ENCODE data around the gene VSIR.

Gene VSIR

GRCh38 chr10:71782221-71782916, 9.0 kb upstream of the VSIR start:
- no peak for DNase-seq (ENCODE audit: low spot score)

DNA sequence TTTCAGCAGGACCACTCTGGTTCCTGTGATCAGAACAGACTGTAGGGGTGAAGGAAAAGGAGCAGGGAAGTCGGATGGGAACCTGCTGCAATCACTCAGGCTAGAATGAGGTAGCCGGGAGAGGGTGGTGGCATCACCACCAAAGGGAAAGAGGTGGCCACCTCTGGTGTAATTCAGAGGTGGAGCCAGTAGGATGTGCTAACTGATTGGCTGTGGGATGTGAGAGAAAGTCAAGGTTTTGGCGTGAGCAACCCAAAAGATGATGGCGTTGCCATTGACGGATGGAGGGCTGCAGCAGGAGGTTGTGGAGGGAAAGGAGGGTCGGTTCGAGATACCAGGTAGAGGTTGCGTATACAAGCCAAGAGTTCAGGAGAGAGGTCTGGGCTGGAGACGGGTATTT, 7.4 kb upstream of the VSIR start:
- no peak for DNase-seq (ENCODE audit: low spot score)

- no peak for DNase-seq (ENCODE audit: low spot score)
Measured at GRCh38 chr10:71780156-71780555, 6.8 kb upstream of the VSIR start.

DNA sequence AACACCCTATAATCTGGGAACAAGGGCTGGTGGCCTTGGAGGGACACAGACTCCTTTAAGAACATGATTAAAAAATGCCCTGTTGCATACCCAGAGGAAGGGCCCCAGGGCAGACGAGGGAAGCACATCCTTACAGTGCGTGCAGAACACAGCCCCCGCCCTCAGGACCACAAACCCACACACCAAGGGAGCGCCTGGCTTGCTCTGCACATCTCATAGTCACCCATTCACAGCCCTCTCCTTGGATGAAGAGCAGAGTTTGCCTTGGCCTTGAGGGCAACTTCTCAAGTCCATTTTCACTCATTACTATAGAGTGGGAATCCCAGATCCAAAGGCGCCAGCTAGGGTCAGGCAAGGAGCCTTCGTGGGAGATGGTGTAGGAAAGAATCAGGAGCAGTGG, 6.3 kb upstream of the VSIR start:
- no peak for DNase-seq (ENCODE audit: low spot score)

- DNase-seq (ENCODE audit: low spot score), result no peak
Measured at GRCh38 chr10:71778071-71778825, 4.9 kb upstream of the VSIR start.

DNA sequence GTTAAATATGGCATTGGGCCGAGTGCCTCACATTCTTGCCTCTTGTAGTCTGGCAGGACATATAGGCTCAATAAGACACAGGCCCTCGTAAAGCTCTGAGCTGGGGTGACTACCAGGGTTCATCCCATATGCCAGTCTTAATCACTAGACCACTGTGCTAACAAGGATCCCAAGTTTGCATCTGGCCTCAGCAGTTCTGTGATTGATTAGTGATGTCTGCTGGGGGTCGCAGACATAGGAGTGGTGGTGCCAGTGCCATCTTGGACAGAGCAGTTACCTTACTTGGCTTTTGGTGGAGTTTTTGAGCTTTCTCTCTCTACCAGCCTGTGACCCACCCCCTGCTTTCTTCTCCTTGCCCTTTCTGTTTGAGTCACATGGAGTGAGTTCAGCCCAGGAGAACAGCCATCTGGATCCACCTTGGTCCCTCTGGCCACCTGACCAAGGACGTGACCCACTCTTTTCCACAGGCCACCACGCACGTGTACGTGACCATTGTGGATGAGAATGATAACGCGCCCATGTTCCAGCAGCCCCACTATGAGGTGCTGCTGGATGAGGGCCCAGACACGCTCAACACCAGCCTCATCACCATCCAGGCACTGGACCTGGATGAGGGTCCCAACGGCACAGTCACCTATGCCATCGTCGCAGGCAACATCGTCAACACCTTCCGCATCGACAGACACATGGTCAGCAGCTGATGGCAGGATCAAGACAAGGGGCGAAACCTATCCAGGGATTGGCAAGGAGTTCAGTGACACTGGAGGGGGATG, 4.1 kb upstream of the VSIR start:
- DNase-seq (ENCODE audit: low spot score), result no peak

- peak; percentile 71 for DNase-seq (ENCODE audit: low spot score)
Measured at GRCh38 chr10:71776481-71776925, 3.2 kb upstream of the VSIR start.

DNA sequence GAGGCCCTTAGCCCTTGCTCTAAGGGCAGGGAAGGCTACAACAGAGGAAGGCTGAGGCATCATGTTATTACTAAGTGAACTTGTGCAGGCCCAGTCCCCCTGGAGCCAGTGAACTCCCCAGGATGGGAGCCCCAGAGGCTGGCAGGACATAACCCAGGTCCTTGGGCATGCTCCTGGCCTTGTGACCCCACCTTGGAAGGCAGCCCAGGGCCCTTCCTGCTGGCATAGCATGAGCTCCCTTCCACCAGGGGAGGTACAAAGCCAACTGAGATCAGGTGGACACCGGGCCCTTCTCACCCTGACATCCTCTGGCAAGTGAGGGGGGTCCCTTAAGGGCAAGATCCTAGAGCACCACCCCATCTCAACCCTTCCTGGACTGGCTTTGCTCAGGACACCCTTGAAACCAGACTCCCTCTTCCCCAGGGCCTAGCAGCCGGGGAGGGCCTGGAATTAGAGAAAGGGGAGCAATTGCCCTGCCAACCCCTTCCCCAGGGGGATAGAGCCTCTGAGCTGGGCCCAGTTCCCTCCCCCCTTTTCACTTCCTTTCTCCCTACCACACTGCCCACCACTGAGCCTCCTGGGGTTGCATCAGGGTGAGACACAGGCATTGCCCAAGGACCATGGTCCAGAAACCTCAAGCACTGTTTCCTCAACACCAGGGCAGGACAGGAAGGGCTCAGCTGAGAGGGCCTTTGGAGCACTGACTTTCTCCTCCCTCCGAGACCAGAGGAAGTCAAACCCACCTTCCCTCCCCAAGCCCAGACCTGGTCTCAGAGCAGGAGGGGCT, 1.8 kb upstream of the VSIR start:
- no peak for DNase-seq (ENCODE audit: low spot score)

DNA sequence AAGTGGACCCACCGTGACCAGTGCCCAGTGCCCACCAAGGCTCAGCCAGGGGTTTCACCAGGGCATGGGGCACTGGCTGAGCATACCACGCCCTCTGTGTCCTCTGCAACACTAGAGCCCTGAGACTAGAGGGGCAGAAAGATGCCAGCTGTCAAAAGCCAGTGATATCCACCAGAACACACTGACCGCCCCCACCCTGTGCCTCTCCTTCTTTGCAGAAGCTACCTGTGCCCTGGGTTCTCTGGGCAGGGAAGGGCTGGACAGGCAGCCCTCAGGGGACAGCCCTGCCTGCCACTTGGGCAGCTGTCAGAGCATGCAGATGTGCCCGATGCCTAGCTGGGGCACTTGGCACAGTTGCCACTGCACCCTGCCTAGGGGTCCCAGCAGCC, 494 bp downstream of the VSIR start:
- no peak for DNase-seq (ENCODE audit: low spot score)

- DNase-seq (ENCODE audit: low spot score), result peak; percentile 79
Measured at GRCh38 chr10:71771821-71772617, 1.3 kb downstream of the VSIR start.

GRCh38 chr10:71771204-71771603, 2.1 kb downstream of the VSIR start:
- no peak for DNase-seq (ENCODE audit: low spot score)

DNA sequence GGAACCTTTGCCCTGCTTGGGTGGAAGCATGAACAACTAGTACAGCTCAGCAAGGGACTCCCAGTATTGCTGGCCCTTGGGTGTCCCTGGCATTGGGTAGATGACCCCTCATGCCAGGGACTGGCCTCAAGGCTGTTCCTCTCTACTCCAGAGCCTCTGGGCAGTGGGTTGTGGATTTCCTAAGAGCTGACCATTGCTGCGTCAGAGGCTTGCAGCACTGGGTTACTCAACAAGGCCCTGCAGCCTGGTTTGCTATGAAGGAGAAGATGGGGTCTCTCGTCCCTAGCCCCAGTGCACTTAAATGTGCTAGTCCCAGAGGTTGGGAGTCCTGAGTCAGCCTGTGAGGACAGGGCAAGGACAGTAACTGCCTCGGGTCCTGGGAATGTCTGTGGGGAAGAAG, 2.5 kb downstream of the VSIR start:
- DNase-seq (ENCODE audit: low spot score), result no peak

DNA sequence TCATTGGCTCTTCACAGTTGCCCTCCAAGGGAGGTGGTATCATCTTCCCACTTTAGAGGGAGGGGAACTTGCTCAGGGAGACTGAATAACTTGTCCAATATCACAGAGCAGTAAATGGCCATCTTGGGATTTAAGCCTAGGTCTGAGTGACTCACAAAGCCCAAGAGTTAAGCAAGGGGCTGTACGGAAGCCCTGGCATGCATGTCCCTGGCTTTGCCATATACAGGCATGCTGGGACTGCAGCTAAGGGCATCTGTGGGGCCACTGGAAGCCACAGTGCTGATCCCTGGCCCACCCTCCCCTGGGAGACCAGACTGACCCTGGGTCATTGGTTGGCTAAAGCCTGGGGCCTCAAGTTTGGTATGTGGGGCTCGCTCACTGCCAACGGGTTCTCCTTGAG, 3.1 kb downstream of the VSIR start:
- peak; percentile 13 for DNase-seq (ENCODE audit: low spot score)

- DNase-seq (ENCODE audit: low spot score), result peak; percentile 21
Measured at GRCh38 chr10:71769279-71769823, 4.0 kb downstream of the VSIR start.

DNA sequence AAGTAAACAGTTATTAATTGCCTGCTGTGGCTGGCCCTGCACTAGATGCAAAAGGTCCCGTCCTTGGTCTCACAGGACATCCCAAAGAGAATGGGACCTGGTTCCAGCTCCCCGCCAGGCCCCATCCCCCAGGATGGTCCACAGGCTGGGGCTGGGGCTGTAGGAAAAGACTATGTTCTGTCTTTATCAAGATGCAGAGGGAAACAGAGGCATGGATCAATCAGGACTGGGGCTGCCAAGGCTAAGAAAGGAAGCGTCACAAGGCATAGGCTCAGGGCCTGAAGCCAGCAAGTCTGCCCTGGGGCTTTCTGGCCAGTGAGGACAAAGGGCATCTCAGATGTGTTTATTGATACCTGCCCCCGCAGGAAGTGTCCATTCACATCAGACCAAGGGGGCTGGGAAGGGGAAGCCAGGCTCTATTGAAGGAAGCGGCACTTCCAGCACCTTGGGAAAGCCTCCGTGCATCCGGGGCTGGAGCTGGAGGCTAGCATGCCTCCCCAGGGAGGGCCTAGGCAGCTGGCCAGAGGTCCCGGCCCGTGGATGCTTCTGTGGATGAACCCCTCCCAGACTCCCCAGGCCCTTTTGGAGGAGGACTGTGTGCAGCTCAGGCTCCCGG, 5.8 kb downstream of the VSIR start:
- DNase-seq (ENCODE audit: low spot score), result peak; percentile 50

DNA sequence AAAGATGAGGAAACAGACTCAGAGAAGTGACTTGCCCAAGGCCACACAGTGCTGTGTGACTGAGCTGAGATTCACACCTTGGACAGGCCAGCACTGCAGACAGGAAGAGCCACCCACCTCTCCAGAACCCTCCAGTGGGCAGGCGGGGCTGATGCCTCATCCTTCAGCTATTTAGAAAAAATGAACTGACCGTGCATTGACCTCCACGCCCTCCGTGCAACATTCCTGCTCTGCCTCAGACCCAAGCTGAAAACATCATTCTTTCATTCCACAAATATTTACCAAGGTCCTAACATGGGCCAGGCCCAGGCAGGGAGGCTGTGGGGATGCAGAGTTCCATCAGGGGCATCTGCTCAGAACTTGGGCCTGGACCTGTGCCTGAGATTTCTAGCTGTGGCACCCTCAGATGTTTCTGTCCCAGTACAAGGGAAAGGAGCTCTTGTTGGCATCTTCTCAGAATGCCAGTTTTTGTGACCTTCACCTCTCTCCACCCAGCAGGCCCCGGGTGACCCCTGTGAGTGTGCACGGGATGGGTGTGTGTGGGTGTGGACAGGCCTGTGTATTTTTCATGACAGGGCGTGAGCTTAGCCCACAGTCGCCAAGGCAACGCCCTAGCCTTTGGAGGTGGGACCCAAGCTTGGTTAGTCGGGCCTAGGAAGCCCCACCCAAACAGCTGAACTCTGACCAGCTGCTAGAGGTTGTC, 6.5 kb downstream of the VSIR start:
- peak; percentile 94 for DNase-seq (ENCODE audit: low spot score)

- no peak for DNase-seq (ENCODE audit: low spot score)
Measured at GRCh38 chr10:71765906-71766716, 7.2 kb downstream of the VSIR start.

DNA sequence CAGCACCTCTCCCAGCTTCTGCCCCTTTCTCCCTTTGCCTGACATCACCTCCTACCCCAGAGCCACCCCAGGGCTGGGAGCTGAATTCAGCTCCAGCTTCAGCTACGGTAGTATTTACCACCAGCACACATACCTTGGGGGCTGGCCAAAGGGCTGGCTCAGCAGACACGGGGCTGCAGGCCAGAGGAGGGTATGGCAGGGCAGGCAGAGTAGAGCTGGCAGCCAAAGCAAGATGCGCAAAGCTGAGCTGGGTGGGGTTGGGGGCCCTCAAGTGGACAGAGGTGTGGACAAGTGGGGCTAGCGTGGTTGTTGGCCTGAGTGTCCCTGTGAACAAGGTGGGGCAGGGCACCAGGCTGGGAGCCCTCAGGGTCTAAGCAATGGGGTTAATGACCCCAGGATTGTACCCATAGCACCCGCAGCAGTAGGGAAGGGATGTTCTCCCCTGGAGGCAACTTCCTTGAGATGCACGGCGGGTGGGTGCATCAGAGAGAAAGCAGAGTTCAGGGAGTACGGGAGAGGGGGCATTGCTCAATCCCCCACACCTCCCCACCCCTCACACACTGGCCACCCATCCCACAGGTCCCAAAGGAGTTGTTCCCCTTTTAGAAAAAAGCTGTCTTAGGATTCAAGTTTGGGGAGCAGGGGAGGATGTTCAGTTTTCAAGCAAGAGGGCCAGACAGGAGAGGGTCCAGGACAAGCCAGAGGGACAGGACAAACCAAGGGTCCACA, 8.0 kb downstream of the VSIR start:
- DNase-seq (ENCODE audit: low spot score), result no peak
